SK-N-SH (cell line): Measurements from ENCODE around the gene EXOC6B. TPM values are rescaled to one million over a fixed set of nuclear protein-coding genes. Genes with fewer than 3 reads are reported as not detected.

Source experiments
- CTCF ChIA-PET: fragments of 300-600, 350-600 bp; formaldehyde crosslinking; extraction: SDS; loops from one replicate; lab custom pipeline; 2021; lab: Yijun Ruan, JAX
- POLR2A ChIA-PET: fragments of 350-600 bp; sonication (Branson Sonifier 250); formaldehyde crosslinking; extraction: SDS; loops from one replicate; lab custom pipeline; 2020; ENCODE audit warnings: antibody characterized with exemption, inconsistent platforms; lab: Yijun Ruan, JAX
- DNase-seq: peaks from one replicate; pipeline ENCODE4 v3.0.0; 2012
- H2AFZ ChIP-seq: fragments of 200-600 bp; sonication (generic); 2 replicates; pipeline ENCODE4 v1.8.1; 2016; ENCODE audit warnings: antibody characterized with exemption, mild to moderate bottlenecking, low read depth
- H3F3A ChIP-seq: fragments of 200-600 bp; sonication (generic); replicated peaks from 2 replicates; pipeline ENCODE3; 2016; ENCODE audit warnings: antibody characterized with exemption, mild to moderate bottlenecking; ENCODE audit not compliant: insufficient read depth
- H3K27ac ChIP-seq, 2 experiments: fragments of 200-500 bp in 1 of 2; fragments of 200-600 bp in 1 of 2; sonication (Bioruptor generic) in 1 of 2; sonication (generic), shearing (Covaris generic) in 1 of 2; 2 replicates each; pipeline versions ENCODE4 v1.5.1 to v1.6.1; 2014 to 2016; ENCODE audit warnings: low read depth in 2 of 2, inconsistent platforms in 1 of 2, low read length in 1 of 2, mild to moderate bottlenecking in 1 of 2, mixed read lengths in 1 of 2
- H3K27me3 ChIP-seq: fragments of 200-600 bp; sonication (generic), shearing (Covaris generic); 2 replicates; pipeline ENCODE4 v1.6.1; 2016; ENCODE audit warnings: mixed run types; ENCODE audit not compliant: insufficient read depth
- H3K36me3 ChIP-seq, 2 experiments: fragments of 200-500 bp in 1 of 2; fragments of 200-600 bp in 1 of 2; sonication (Bioruptor generic) in 1 of 2; sonication (generic) in 1 of 2; replicated peaks in 1 of 2; 2 replicates each; pipeline versions ENCODE3 to v1.5.1; 2014 to 2016; ENCODE audit warnings: low read length in 1 of 2, mild to moderate bottlenecking in 1 of 2; ENCODE audit not compliant: insufficient read depth in 2 of 2, control insufficient read depth in 1 of 2
- H3K4me1 ChIP-seq, 2 experiments: fragments of 200-500 bp in 1 of 2; fragments of 200-600 bp in 1 of 2; sonication (Bioruptor generic) in 1 of 2; sonication (generic), shearing (Covaris generic) in 1 of 2; 2 replicates each; pipeline versions ENCODE4 v1.5.1 to v1.6.1; 2014 to 2016; ENCODE audit warnings: low read depth in 1 of 2, low read length in 1 of 2, mixed run types in 1 of 2; ENCODE audit not compliant: insufficient read depth in 2 of 2, control insufficient read depth in 1 of 2
- H3K4me2 ChIP-seq: fragments of 200-600 bp; sonication (generic), shearing (Covaris generic); 2 replicates; pipeline ENCODE4 v1.6.1; 2017; ENCODE audit warnings: mixed run types
- H3K4me3 ChIP-seq, 2 experiments: fragments of 200-500 bp in 1 of 2; fragments of 200-600 bp in 1 of 2; sonication (Bioruptor generic) in 1 of 2; sonication (generic), shearing (Covaris generic) in 1 of 2; 2 replicates each; pipeline versions ENCODE4 v1.5.1 to v1.8.1; 2014 to 2016; ENCODE audit warnings: low read depth in 2 of 2, inconsistent platforms in 1 of 2, low read length in 1 of 2, mild to moderate bottlenecking in 1 of 2, mixed read lengths in 1 of 2, moderate library complexity in 1 of 2
- H3K79me2 ChIP-seq: fragments of 200-600 bp; sonication (generic); 2 replicates; pipeline ENCODE4 v1.8.1; 2017; ENCODE audit warnings: mild to moderate bottlenecking; ENCODE audit not compliant: insufficient read depth
- H3K9ac ChIP-seq: fragments of 200-600 bp; sonication (generic); 2 replicates; pipeline ENCODE4 v1.6.1; 2017; ENCODE audit warnings: mixed run types
- H3K9me2 ChIP-seq: fragments of 200-600 bp; sonication (generic); 2 replicates; pipeline ENCODE4 v1.6.1; 2017; ENCODE audit warnings: mixed run types
- H3K9me3 ChIP-seq: fragments of 200-600 bp; sonication (generic); 2 replicates; pipeline ENCODE4 v1.6.1; 2017; ENCODE audit warnings: mixed run types, mild to moderate bottlenecking, moderate library complexity
- H4K20me1 ChIP-seq: fragments of 200-600 bp; sonication (generic); 2 replicates; pipeline ENCODE4 v1.6.1; 2017; ENCODE audit warnings: mild to moderate bottlenecking, mixed run types; ENCODE audit not compliant: insufficient read depth
- EZH2phosphoT487 ChIP-seq: fragments of 200-600 bp; sonication (generic); IDR thresholded peaks from 2 replicates; pipeline ENCODE4 v1.6.1; 2017; ENCODE audit warnings: low read depth, mixed run types, mild to moderate bottlenecking, antibody characterized with exemption, moderate library complexity, borderline replicate concordance
- FOSL2 ChIP-seq: IDR thresholded peaks from 2 replicates; pipeline ENCODE4 v1.4.0; 2012; ENCODE audit warnings: low read depth, mild to moderate bottlenecking, moderate library complexity, borderline replicate concordance
- FOXJ3 ChIP-seq: sonication (generic); formaldehyde crosslinking; IDR thresholded peaks from 2 replicates; pipeline ENCODE4 v1.5.1; 2020; ENCODE audit warnings: mild to moderate bottlenecking, missing genetic modification reagents
- FOXM1 ChIP-seq: IDR thresholded peaks from 2 replicates; pipeline ENCODE4 v1.4.0; 2012; ENCODE audit warnings: low read depth, mild to moderate bottlenecking
- JUND ChIP-seq: IDR thresholded peaks from 2 replicates; pipeline ENCODE4 v1.4.0; 2012
- MXI1 ChIP-seq: IDR thresholded peaks from 2 replicates; pipeline ENCODE4 v1.6.1; 2012; ENCODE audit warnings: mild to moderate bottlenecking, low read depth, low read length, improper control_type of control experiment
- NRF1 ChIP-seq: IDR thresholded peaks from 2 replicates; pipeline ENCODE4 v1.6.1; 2012; ENCODE audit warnings: low read depth, mild to moderate bottlenecking, low read length
- RAD21 ChIP-seq: IDR thresholded peaks from 2 replicates; pipeline ENCODE4 v1.6.1; 2012; ENCODE audit warnings: mild to moderate bottlenecking, low read length
- RXRA ChIP-seq: IDR thresholded peaks from 2 replicates; pipeline ENCODE4 v1.4.0; 2012; ENCODE audit warnings: low read depth, mild to moderate bottlenecking, borderline replicate concordance
- SIN3A ChIP-seq: IDR thresholded peaks from 2 replicates; pipeline ENCODE4 v1.6.1; 2012; ENCODE audit warnings: low read depth, mild to moderate bottlenecking, low read length, moderate library complexity, borderline replicate concordance
- YY1 ChIP-seq: IDR thresholded peaks from 2 replicates; pipeline ENCODE4 v1.4.0; 2012; ENCODE audit warnings: low read depth, mild to moderate bottlenecking
- WGBS: methylation state at CpG from one replicate; pipeline ENCODE4 v1.1.6; 2017; ENCODE audit warnings: low lambda C conversion rate; 5-methylcytosine and 5-hydroxymethylcytosine counted together
- polyA plus RNA-seq, 3 experiments: library from polyadenylated mRNA; depleted of rRNA; stranded (reverse); fragments of >200 nt; gene quantifications; 2 replicates each; pipeline ENCODE4 v1.2.3, GENCODE V29; 2012
- TF ChIP-seq, protein P1 (sequence below): fragments of 200-600 bp; sonication (generic); IDR thresholded peaks from 2 replicates; pipeline ENCODE4 v1.6.1; 2017; ENCODE audit warnings: antibody characterized with exemption, mild to moderate bottlenecking, moderate library complexity
- TF ChIP-seq, protein P2 (sequence below): fragments of 150-350 bp; IDR thresholded peaks from 2 replicates; pipeline ENCODE4 v1.6.1; 2016; ENCODE audit warnings: mild to moderate bottlenecking, low read depth, low read length
- TF ChIP-seq, protein P3 (sequence below): fragments of 150-350 bp; IDR thresholded peaks from 2 replicates; pipeline ENCODE4 v1.6.1; 2017; ENCODE audit warnings: antibody characterized with exemption, low read length, low read depth, borderline replicate concordance
- TF ChIP-seq, protein P4 (sequence below): IDR thresholded peaks from 2 replicates; pipeline ENCODE4; 2012
- TF ChIP-seq, protein P5 (sequence below): IDR thresholded peaks from 2 replicates; pipeline ENCODE4 v1.6.1; 2012; ENCODE audit warnings: mild to moderate bottlenecking, low read depth, low read length, moderate library complexity

Gene EXOC6B
- polyA plus RNA-seq, 1 of the 3 experiments (the other 2 are of a cell fraction) = 7.4 TPM

DNA sequence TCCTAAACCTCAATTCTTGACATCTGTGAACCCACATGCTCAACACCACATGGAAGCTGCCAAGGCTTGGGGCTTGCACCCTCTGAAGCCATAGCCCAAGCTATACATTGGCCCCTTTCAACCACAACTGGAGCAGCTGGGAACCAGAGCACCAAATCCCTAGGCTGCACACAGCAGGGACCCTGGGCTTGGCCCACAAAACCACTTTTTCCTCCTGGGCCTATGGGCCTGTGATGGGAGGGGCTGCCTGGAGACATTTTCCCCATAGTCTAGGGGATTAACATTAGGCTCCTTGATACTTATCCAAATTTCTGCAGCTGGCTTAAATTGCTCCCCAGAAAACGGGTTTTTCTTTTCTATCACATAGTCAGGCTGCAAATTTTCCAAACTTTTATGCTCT is 40.3 kb downstream of the EXOC6B start (continued):
- TF ChIP-seq FOSL2 (no peak), RXRA (no peak), RAD21 (no peak), MXI1 (no peak), NRF1 (no peak)
- TF ChIP-seq, protein P1, sequence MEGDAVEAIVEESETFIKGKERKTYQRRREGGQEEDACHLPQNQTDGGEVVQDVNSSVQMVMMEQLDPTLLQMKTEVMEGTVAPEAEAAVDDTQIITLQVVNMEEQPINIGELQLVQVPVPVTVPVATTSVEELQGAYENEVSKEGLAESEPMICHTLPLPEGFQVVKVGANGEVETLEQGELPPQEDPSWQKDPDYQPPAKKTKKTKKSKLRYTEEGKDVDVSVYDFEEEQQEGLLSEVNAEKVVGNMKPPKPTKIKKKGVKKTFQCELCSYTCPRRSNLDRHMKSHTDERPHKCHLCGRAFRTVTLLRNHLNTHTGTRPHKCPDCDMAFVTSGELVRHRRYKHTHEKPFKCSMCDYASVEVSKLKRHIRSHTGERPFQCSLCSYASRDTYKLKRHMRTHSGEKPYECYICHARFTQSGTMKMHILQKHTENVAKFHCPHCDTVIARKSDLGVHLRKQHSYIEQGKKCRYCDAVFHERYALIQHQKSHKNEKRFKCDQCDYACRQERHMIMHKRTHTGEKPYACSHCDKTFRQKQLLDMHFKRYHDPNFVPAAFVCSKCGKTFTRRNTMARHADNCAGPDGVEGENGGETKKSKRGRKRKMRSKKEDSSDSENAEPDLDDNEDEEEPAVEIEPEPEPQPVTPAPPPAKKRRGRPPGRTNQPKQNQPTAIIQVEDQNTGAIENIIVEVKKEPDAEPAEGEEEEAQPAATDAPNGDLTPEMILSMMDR = no peak
- TF ChIP-seq, protein P2, sequence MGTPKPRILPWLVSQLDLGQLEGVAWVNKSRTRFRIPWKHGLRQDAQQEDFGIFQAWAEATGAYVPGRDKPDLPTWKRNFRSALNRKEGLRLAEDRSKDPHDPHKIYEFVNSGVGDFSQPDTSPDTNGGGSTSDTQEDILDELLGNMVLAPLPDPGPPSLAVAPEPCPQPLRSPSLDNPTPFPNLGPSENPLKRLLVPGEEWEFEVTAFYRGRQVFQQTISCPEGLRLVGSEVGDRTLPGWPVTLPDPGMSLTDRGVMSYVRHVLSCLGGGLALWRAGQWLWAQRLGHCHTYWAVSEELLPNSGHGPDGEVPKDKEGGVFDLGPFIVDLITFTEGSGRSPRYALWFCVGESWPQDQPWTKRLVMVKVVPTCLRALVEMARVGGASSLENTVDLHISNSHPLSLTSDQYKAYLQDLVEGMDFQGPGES = no peak
- TF ChIP-seq, protein P3, sequence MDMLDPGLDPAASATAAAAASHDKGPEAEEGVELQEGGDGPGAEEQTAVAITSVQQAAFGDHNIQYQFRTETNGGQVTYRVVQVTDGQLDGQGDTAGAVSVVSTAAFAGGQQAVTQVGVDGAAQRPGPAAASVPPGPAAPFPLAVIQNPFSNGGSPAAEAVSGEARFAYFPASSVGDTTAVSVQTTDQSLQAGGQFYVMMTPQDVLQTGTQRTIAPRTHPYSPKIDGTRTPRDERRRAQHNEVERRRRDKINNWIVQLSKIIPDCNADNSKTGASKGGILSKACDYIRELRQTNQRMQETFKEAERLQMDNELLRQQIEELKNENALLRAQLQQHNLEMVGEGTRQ = no peak
- TF ChIP-seq, all 33 proteins: peak for 0

DNA sequence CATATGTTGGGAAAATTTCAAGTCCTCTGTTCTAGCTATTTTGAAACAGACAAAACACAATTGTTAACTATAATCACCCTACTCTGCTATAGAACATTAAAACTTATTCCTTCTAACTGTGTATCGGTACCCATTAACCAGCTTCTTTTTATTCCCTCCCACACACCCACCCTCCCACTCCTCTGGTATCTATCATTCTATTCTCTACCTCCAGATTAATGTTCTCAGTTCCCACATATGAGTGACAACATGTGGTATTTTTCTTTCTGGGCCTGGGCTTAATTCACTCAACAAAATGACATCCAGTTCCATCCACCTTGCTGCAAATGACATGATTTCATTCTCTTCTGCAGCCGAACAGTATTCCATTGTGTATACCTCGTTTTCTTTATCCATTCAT is 43.3 kb downstream of the EXOC6B start:
- H3K36me3 ChIP-seq = no peaks in the 10 kb centered on the region
- no peak overlapping the region for H3K4me2 ChIP-seq
- no peaks in the 10 kb centered on the region for H3K27me3 ChIP-seq
- H3K4me1 ChIP-seq = peaks cover 0 to 10% of the 10 kb centered on the region in 2 experiments; a peak in 2 of 4 replicates
- no peaks in the 10 kb centered on the region for H3K79me2 ChIP-seq
- WGBS = 85% methylated on average over 3 of the region's 3 CpGs
- H3K4me3 ChIP-seq = no peak overlapping the region
- DNase-seq = no peak
- TF ChIP-seq EZH2phosphoT487 (no peak), JUND (no peak), YY1 (no peak), FOXJ3 (no peak), NRF1 (no peak), RAD21 (no peak), FOSL2 (no peak), FOXM1 (no peak), MXI1 (no peak), SIN3A (no peak)
- TF ChIP-seq, protein P4, sequence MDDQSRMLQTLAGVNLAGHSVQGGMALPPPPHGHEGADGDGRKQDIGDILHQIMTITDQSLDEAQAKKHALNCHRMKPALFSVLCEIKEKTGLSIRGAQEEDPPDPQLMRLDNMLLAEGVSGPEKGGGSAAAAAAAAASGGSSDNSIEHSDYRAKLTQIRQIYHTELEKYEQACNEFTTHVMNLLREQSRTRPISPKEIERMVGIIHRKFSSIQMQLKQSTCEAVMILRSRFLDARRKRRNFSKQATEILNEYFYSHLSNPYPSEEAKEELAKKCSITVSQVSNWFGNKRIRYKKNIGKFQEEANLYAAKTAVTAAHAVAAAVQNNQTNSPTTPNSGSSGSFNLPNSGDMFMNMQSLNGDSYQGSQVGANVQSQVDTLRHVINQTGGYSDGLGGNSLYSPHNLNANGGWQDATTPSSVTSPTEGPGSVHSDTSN = no peak
- TF ChIP-seq, protein P5, sequence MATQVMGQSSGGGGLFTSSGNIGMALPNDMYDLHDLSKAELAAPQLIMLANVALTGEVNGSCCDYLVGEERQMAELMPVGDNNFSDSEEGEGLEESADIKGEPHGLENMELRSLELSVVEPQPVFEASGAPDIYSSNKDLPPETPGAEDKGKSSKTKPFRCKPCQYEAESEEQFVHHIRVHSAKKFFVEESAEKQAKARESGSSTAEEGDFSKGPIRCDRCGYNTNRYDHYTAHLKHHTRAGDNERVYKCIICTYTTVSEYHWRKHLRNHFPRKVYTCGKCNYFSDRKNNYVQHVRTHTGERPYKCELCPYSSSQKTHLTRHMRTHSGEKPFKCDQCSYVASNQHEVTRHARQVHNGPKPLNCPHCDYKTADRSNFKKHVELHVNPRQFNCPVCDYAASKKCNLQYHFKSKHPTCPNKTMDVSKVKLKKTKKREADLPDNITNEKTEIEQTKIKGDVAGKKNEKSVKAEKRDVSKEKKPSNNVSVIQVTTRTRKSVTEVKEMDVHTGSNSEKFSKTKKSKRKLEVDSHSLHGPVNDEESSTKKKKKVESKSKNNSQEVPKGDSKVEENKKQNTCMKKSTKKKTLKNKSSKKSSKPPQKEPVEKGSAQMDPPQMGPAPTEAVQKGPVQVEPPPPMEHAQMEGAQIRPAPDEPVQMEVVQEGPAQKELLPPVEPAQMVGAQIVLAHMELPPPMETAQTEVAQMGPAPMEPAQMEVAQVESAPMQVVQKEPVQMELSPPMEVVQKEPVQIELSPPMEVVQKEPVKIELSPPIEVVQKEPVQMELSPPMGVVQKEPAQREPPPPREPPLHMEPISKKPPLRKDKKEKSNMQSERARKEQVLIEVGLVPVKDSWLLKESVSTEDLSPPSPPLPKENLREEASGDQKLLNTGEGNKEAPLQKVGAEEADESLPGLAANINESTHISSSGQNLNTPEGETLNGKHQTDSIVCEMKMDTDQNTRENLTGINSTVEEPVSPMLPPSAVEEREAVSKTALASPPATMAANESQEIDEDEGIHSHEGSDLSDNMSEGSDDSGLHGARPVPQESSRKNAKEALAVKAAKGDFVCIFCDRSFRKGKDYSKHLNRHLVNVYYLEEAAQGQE = no peak
- no peak overlapping the region for H3K9ac ChIP-seq
- H3K27ac ChIP-seq = no peak overlapping the region
- H3F3A ChIP-seq = peaks cover 7% of the 10 kb centered on the region
- ChIA-PET CTCF (interaction anchor here (0.9 to 3.9 kb wide), 5 partner anchors 10 to 80 kb away, joined by 3 to 20 read pairs (median 3); no protein-coding TSS in a partner anchor), POLR2A (no interaction called here)
- no peaks in the 10 kb centered on the region for H4K20me1 ChIP-seq
- no peak overlapping the region for H2AFZ ChIP-seq
- no peaks in the 10 kb centered on the region for H3K9me3 ChIP-seq
- no peaks in the 10 kb centered on the region for H3K9me2 ChIP-seq
